Measurements from ENCODE around the gene VGLL4. TPM values are rescaled to one million over a fixed set of nuclear protein-coding genes. Genes with fewer than 3 reads are reported as not detected.

VGLL4 gene
- total RNA-seq, 1 donor from 2014 or later: 29.3 TPM

GRCh38 chr3:11641683-11642430 is 1.9 kb downstream of the VGLL4 start:
- no peak for DNase-seq
- H3K27ac ChIP-seq (replicated peaks): peak overlapping the region; percentile 97
- no peaks in the 10 kb centered on the region for H3K27me3 ChIP-seq (ENCODE audit: low read depth)
- no peaks in the 10 kb centered on the region for H3K36me3 ChIP-seq
- TF ChIP-seq CTCF (IDR thresholded peaks at IDR 0.05; ENCODE audit: borderline replicate concordance): no peak
- peaks cover 71% of the 10 kb centered on the region for H3K4me1 ChIP-seq
- H3K9me3 ChIP-seq (replicated peaks): no peaks in the 10 kb centered on the region
- H3K4me3 ChIP-seq: peak overlapping the region; percentile 79
- intact Hi-C loops (cut with micrococcal nuclease): loop anchor here (10.0 kb wide), 1 partner anchor 57 kb away; no protein-coding TSS in a partner anchor

GRCh38 chr3:11641316-11641682 is 2.4 kb downstream of the VGLL4 start:
- intact Hi-C loops (cut with micrococcal nuclease): loop anchor here (10.0 kb wide), 1 partner anchor 56 kb away; no protein-coding TSS in a partner anchor
- peak overlapping the region; percentile 97 for H3K27ac ChIP-seq (replicated peaks)
- H3K4me1 ChIP-seq: peaks cover 77% of the 10 kb centered on the region
- H3K9me3 ChIP-seq (replicated peaks): no peaks in the 10 kb centered on the region
- no peak for TF ChIP-seq CTCF (IDR thresholded peaks at IDR 0.05; ENCODE audit: borderline replicate concordance)
- H3K27me3 ChIP-seq (ENCODE audit: low read depth): no peaks in the 10 kb centered on the region
- H3K4me3 ChIP-seq: peak overlapping the region; percentile 79
- H3K36me3 ChIP-seq: no peaks in the 10 kb centered on the region
- no peak for DNase-seq

- no peaks in the 10 kb centered on the region for H3K9me3 ChIP-seq (replicated peaks)
- H3K4me3 ChIP-seq: peak overlapping the region; percentile 79
- peaks cover 88% of the 10 kb centered on the region for H3K4me1 ChIP-seq
- intact Hi-C loops (cut with micrococcal nuclease): loop anchor here (10.0 kb wide), 1 partner anchor 55 kb away; no protein-coding TSS in a partner anchor
- no peak for DNase-seq
- TF ChIP-seq CTCF (IDR thresholded peaks at IDR 0.05; ENCODE audit: borderline replicate concordance): no peak
- peak overlapping the region; percentile 97 for H3K27ac ChIP-seq (replicated peaks)
- no peaks in the 10 kb centered on the region for H3K27me3 ChIP-seq (ENCODE audit: low read depth)
- H3K36me3 ChIP-seq: no peaks in the 10 kb centered on the region
Measured at GRCh38 chr3:11640009-11640673, 3.6 kb downstream of the VGLL4 start.

- H3K36me3 ChIP-seq: no peaks in the 10 kb centered on the region
- no peak for DNase-seq
- H3K27ac ChIP-seq (replicated peaks): peak overlapping the region; percentile 97
- TF ChIP-seq CTCF (IDR thresholded peaks at IDR 0.05; ENCODE audit: borderline replicate concordance): no peak
- intact Hi-C loops (cut with micrococcal nuclease): no loop called here
- no peaks in the 10 kb centered on the region for H3K9me3 ChIP-seq (replicated peaks)
- H3K4me1 ChIP-seq: peaks cover 95% of the 10 kb centered on the region
- no peaks in the 10 kb centered on the region for H3K27me3 ChIP-seq (ENCODE audit: low read depth)
- H3K4me3 ChIP-seq: peak overlapping the region; percentile 79
Measured at GRCh38 chr3:11638495-11639358, 5.0 kb downstream of the VGLL4 start.

- peak overlapping the region; percentile 79 for H3K4me3 ChIP-seq
- peak overlapping the region; percentile 97 for H3K27ac ChIP-seq (replicated peaks)
- intact Hi-C loops (cut with micrococcal nuclease): no loop called here
- no peaks in the 10 kb centered on the region for H3K36me3 ChIP-seq
- no peak for DNase-seq
- no peaks in the 10 kb centered on the region for H3K9me3 ChIP-seq (replicated peaks)
- TF ChIP-seq CTCF (IDR thresholded peaks at IDR 0.05; ENCODE audit: borderline replicate concordance): no peak
- peaks cover 100% of the 10 kb centered on the region for H3K4me1 ChIP-seq
- no peaks in the 10 kb centered on the region for H3K27me3 ChIP-seq (ENCODE audit: low read depth)
Measured at GRCh38 chr3:11637901-11638458, 5.7 kb downstream of the VGLL4 start.

Measured in left ventricle myocardium inferior (tissue), 1 donor.